GM12874 (cell line): ENCODE measurements around the gene NOX3.

Experiments used
- TF ChIP-seq, protein P1 (sequence below): IDR thresholded peaks from 2 replicates; pipeline ENCODE4 v1.5.1; 2011; ENCODE audit warnings: low read depth, mild to moderate bottlenecking, control low read depth, low read length, moderate library complexity; ENCODE audit not compliant: insufficient read depth

Gene NOX3, protein sequence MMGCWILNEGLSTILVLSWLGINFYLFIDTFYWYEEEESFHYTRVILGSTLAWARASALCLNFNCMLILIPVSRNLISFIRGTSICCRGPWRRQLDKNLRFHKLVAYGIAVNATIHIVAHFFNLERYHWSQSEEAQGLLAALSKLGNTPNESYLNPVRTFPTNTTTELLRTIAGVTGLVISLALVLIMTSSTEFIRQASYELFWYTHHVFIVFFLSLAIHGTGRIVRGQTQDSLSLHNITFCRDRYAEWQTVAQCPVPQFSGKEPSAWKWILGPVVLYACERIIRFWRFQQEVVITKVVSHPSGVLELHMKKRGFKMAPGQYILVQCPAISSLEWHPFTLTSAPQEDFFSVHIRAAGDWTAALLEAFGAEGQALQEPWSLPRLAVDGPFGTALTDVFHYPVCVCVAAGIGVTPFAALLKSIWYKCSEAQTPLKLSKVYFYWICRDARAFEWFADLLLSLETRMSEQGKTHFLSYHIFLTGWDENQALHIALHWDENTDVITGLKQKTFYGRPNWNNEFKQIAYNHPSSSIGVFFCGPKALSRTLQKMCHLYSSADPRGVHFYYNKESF

DNA sequence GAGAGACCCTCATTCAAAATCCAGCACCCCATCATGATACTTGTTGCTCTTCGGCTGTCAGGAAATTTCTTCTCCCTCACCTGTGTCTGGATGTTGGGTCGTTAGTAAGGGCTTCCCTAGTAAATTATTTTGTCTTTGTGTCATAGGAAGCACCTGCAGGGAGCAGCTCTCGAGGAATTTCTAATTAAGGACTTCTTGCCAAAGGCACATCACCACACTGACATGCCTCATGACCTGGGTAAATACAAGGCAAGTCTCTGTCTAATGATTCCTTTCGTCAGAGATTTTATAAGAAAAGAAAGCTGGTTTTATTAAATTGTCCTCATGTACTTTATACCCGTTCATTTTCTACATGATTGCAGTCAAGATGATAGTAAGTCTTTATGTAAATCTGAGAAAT lies at the start of gene NOX3:
Gene NOX3 (minus strand): TSS at position 74 of the 400 bp plus-strand sequence. CDS start 39 bp downstream, at position 35.
- TF ChIP-seq, protein P1, sequence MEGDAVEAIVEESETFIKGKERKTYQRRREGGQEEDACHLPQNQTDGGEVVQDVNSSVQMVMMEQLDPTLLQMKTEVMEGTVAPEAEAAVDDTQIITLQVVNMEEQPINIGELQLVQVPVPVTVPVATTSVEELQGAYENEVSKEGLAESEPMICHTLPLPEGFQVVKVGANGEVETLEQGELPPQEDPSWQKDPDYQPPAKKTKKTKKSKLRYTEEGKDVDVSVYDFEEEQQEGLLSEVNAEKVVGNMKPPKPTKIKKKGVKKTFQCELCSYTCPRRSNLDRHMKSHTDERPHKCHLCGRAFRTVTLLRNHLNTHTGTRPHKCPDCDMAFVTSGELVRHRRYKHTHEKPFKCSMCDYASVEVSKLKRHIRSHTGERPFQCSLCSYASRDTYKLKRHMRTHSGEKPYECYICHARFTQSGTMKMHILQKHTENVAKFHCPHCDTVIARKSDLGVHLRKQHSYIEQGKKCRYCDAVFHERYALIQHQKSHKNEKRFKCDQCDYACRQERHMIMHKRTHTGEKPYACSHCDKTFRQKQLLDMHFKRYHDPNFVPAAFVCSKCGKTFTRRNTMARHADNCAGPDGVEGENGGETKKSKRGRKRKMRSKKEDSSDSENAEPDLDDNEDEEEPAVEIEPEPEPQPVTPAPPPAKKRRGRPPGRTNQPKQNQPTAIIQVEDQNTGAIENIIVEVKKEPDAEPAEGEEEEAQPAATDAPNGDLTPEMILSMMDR, result no peak

DNA sequence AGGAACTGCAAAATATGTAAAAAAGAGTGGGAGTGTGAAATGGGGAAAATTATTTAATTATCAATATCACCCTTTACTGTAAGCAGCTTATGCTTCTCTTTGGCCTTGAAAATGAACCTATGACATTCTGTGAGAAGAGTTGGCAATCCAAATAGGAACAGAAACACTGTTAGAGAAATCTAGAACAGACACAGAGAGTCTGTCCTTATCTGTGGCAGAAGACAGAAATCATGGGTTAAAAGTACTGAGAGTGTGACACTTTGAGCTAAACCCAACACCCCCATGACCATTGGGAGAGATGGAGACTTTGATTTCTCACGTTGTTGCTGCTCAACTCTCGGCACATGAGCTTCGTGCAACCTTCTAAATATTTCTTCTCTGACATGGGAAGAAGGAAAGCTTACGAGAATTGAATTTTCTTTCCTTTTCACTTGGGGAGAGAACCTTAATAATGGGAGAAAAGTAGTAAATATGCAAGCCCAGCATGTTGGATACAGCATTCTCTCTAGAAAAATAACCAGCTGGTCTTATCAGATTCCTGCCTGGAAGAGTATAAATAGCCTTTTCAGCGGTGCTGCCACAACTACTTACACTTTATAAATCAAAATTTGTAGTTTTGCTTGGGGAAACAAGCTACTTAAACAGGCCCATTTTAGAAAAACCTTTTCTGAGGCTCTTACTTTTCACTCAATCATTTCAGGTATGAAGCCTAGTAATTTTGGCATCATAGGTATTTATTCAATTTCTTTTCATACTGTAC lies 49.4 kb upstream of the NOX3 start:
- TF ChIP-seq, protein P1, result no peak

DNA sequence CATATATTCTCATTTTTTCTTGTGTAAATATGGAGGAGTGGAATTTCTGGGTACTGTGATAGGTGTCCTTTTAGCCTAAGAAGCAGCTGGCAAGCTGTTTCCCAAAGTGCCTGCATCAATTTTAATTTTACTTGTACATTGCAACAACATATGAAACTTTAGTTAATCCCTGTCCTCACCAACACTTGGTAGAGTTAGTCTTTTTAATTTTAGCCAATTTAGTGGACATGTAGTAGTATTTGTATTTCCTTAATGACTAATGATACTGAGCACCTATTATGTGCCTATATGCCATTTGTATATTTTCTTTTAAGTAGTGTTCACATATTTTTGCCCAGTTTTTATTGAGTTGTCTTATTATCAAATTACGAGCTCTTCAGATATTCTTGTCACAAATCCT lies 46.8 kb upstream of the NOX3 start:
- TF ChIP-seq, protein P1, result no peak

DNA sequence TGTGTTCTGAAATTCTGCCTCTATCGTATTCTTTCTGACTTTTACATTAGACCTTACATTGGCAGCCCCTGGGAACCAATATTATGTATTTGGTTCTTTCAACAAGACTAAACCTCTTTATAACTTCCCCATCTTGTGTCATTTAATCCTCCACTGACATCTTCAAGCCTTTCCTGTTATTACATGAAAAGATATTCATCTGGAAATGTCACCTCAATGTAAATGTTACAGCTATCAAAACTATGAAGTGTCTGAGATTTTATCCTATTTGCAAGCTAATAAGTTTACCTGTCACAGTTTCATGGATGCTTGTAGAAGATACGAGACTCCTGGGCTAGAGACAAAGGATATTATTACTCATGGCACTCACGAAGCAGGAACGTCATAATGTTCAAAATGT lies 43.9 kb upstream of the NOX3 start:
- TF ChIP-seq, protein P1, result no peak

DNA sequence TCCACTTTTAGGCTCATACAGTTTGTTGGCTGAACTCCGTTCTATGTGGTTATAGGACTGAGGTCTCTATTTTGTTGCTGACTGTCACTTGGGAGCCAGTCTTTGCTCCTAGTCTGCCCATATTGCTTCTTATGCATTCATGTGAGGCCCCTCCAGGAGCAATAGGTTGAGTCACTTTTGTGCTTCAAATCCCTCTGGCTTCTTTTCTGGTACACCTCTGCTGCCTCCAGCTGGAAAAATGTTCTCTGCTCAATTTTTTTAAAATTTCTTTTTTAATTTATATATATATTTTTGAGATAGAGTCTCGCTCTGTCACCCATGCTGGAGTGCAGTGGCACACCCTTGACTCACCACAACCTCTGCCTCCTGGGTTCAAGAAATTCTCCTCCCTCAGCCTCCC lies 42.7 kb upstream of the NOX3 start:
- TF ChIP-seq, protein P1, result no peak

DNA sequence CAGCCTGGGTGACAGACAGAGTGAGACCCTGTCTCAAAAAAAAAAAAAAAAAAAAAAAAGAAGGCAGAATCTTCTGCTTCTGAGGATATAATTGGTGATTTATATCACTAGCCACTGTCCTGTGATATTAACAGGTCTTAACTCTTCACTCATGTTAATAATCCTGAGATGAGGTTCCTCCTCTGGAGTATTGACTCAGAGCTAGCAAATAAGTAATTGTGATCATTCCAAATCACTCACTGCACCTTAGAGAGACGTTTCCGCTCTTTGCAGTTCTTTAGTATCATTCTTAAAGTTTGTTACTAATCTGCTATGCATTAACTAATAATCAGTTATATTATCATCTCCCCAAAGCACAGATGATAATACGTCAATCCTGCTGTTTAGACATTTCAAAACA lies 41.6 kb upstream of the NOX3 start:
- TF ChIP-seq, protein P1, result no peak
